Prostate gland (tissue), 2 donors: ENCODE data around the gene SLAMF1.

ENCODE experiments used
- POLR2A ChIP-seq: fragments of 450-650 bp; IDR thresholded peaks from one replicate; pipeline ENCODE4 v1.6.1; 2016; ENCODE audit warnings: antibody characterized with exemption, mild to moderate bottlenecking
- POLR2AphosphoS5 ChIP-seq: sonication (generic); formaldehyde crosslinking; IDR thresholded peaks from one replicate; pipeline ENCODE4 v1.6.1; 2017; ENCODE audit warnings: antibody characterized with exemption
- TF ChIP-seq, protein P1 (sequence below), 4 experiments: fragments of 200-600 bp in 2 of 4; fragments of 450-650 bp in 2 of 4; sonication (generic) in 2 of 4; IDR thresholded peaks; 1 replicate in 3 of 4; 2 replicates in 1 of 4; pipeline ENCODE4 v1.5.1; 2016 to 2019; ENCODE audit warnings: antibody characterized with exemption in 4 of 4, mild to moderate bottlenecking in 2 of 4, moderate library complexity in 2 of 4

DNA sequence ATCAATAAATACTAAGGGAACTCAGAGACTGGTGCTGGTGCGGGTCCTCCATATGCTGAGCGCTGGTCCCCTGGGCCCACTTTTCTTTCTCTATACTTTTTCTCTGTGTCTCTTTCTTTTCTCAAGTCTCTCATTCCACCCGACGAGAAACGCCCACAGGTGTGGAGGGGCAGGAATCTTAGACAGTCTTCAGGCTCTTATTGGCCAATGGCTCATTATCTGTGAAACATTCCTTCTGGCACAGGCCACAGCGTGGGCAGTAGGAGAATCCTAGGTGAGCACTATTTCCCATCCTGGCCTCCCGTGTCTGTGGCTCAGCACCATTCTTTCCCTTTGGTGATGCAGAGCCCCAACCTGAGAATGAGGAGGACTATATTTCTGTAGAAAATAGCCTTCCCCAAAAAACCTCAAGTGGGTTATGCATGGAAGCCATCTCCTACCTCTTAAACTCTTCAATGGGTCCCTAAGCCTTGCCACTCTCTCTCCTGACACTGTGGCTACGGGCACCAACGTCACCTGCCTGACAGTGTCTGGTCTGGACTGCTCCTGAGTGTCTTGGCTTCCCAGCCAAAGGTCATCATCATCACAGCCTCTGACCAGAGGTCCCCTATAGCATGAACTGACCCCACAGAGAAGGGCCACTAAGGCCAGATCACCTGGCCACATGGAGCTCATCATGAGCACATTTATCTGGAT, 6.2 kb upstream of the SLAMF1 start:
- TF ChIP-seq POLR2A, result no peak
- TF ChIP-seq, protein P1, sequence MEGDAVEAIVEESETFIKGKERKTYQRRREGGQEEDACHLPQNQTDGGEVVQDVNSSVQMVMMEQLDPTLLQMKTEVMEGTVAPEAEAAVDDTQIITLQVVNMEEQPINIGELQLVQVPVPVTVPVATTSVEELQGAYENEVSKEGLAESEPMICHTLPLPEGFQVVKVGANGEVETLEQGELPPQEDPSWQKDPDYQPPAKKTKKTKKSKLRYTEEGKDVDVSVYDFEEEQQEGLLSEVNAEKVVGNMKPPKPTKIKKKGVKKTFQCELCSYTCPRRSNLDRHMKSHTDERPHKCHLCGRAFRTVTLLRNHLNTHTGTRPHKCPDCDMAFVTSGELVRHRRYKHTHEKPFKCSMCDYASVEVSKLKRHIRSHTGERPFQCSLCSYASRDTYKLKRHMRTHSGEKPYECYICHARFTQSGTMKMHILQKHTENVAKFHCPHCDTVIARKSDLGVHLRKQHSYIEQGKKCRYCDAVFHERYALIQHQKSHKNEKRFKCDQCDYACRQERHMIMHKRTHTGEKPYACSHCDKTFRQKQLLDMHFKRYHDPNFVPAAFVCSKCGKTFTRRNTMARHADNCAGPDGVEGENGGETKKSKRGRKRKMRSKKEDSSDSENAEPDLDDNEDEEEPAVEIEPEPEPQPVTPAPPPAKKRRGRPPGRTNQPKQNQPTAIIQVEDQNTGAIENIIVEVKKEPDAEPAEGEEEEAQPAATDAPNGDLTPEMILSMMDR (IDR thresholded peaks at IDR 0.05), result no peak
- TF ChIP-seq POLR2AphosphoS5, result no peak
